ENCODE results near the gene PMP22.

DNA sequence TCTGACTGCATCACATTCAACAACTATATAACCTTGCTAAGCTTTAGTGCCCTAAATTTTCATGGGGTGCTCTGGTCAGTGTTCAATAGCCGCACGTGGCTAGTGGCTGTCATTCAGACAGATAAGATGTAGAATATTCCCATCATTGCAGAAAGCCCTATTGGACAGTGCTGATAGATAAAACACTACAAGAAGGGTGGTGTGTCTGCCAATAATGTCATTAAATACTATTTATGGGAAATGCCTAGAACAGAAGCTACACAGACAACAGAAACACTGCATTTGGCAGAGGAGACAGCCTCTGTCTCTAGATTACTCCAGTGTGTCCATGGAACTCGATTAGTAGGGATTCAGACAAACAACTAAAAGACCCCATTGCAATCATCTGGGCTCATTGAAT is 28.4 kb upstream of the PMP22 start:
- TF ChIP-seq, protein P1, sequence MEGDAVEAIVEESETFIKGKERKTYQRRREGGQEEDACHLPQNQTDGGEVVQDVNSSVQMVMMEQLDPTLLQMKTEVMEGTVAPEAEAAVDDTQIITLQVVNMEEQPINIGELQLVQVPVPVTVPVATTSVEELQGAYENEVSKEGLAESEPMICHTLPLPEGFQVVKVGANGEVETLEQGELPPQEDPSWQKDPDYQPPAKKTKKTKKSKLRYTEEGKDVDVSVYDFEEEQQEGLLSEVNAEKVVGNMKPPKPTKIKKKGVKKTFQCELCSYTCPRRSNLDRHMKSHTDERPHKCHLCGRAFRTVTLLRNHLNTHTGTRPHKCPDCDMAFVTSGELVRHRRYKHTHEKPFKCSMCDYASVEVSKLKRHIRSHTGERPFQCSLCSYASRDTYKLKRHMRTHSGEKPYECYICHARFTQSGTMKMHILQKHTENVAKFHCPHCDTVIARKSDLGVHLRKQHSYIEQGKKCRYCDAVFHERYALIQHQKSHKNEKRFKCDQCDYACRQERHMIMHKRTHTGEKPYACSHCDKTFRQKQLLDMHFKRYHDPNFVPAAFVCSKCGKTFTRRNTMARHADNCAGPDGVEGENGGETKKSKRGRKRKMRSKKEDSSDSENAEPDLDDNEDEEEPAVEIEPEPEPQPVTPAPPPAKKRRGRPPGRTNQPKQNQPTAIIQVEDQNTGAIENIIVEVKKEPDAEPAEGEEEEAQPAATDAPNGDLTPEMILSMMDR (conservative IDR thresholded peaks at IDR 0.05), result no peak
- TF ChIP-seq EZH2 (IDR thresholded peaks at IDR 0.05; ENCODE audit: low read depth), result no peak

All from PC-9 (cell line).